H9 (cell line): ENCODE results near the gene GRID1. TPM values are rescaled to one million over a fixed set of nuclear protein-coding genes. Genes with fewer than 3 reads are reported as not detected.
"Not testable (repeated sequence)": the region's sequence is repeated elsewhere in the genome, so short reads cannot be mapped to it uniquely, and the experiment has no call there.

Experiments
- DNase-seq: peaks from one replicate; pipeline ENCODE4 v3.0.0-alpha.2; 2017
- H2AFZ ChIP-seq: one replicate; pipeline ENCODE4 v1.6.1; 2013; ENCODE audit warnings: mild to moderate bottlenecking, low read length, control low read depth, moderate library complexity
- H2AK5ac ChIP-seq: 2 replicates; pipeline ENCODE4 v1.6.1; 2013; ENCODE audit warnings: low read length, control low read depth, mixed read lengths; ENCODE audit not compliant: insufficient read length
- H2BK120ac ChIP-seq: one replicate; pipeline ENCODE4 v1.6.1; 2013; ENCODE audit warnings: low read depth, mild to moderate bottlenecking, low read length, control low read depth, inconsistent platforms; ENCODE audit not compliant: poor library complexity, severe bottlenecking
- H2BK12ac ChIP-seq: 2 replicates; pipeline ENCODE4 v1.6.1; 2013; ENCODE audit warnings: low read length, control low read depth, mixed read lengths, low read depth; ENCODE audit not compliant: insufficient read length
- H2BK15ac ChIP-seq: 2 replicates; pipeline ENCODE4 v1.6.1; 2013; ENCODE audit warnings: low read depth, low read length, control low read depth
- H2BK20ac ChIP-seq: one replicate; pipeline ENCODE4 v1.6.1; 2013; ENCODE audit warnings: low read depth, mild to moderate bottlenecking, low read length, control low read depth, inconsistent platforms; ENCODE audit not compliant: poor library complexity, severe bottlenecking
- H2BK5ac ChIP-seq: 2 replicates; pipeline ENCODE4 v1.6.1; 2013; ENCODE audit warnings: low read length, control low read depth, mixed read lengths; ENCODE audit not compliant: insufficient read length
- H3K14ac ChIP-seq: 2 replicates; pipeline ENCODE4 v1.6.1; 2013; ENCODE audit warnings: low read length, control low read depth; ENCODE audit not compliant: insufficient read depth
- H3K18ac ChIP-seq: 2 replicates; pipeline ENCODE4 v1.6.1; 2013; ENCODE audit warnings: low read depth, mild to moderate bottlenecking, mixed read lengths, low read length, control low read depth; ENCODE audit not compliant: insufficient read length
- H3K23ac ChIP-seq: 2 replicates; pipeline ENCODE4 v1.6.1; 2013; ENCODE audit warnings: low read length, control low read depth, mixed read lengths, low read depth; ENCODE audit not compliant: insufficient read length
- H3K23me2 ChIP-seq: 2 replicates; pipeline ENCODE4 v1.6.1; 2013; ENCODE audit warnings: low read depth, mild to moderate bottlenecking, mixed read lengths, low read length, control low read depth; ENCODE audit not compliant: insufficient read length, poor library complexity, severe bottlenecking
- H3K27ac ChIP-seq: 2 replicates; pipeline ENCODE4 v1.5.1; 2013; ENCODE audit warnings: low read length, control low read depth, mixed read lengths, low read depth; ENCODE audit not compliant: insufficient read length
- H3K27me3 ChIP-seq: 2 replicates; pipeline ENCODE4 v1.6.1; 2013; ENCODE audit warnings: low read length, control low read depth, inconsistent platforms; ENCODE audit not compliant: insufficient read depth
- H3K4ac ChIP-seq: 2 replicates; pipeline ENCODE4 v1.6.1; 2013; ENCODE audit warnings: low read depth, mild to moderate bottlenecking, control low read depth, inconsistent platforms, low read length, moderate library complexity
- H3K4me1 ChIP-seq: 2 replicates; pipeline ENCODE4 v1.6.1; 2013; ENCODE audit warnings: low read length, control low read depth, inconsistent platforms; ENCODE audit not compliant: insufficient read depth
- H3K4me2 ChIP-seq: 2 replicates; pipeline ENCODE4 v1.6.1; 2013; ENCODE audit warnings: low read length, control low read depth, mixed read lengths; ENCODE audit not compliant: insufficient read length, insufficient read depth
- H3K56ac ChIP-seq: 2 replicates; pipeline ENCODE4 v1.6.1; 2013; ENCODE audit warnings: low read depth, mild to moderate bottlenecking, mixed read lengths, low read length, control low read depth; ENCODE audit not compliant: insufficient read length
- H3K79me1 ChIP-seq: 2 replicates; pipeline ENCODE4 v1.6.1; 2013; ENCODE audit warnings: low read depth, mild to moderate bottlenecking, moderate library complexity, low read length, control low read depth, inconsistent platforms; ENCODE audit not compliant: insufficient read depth, poor library complexity, severe bottlenecking
- H3K79me2 ChIP-seq: 2 replicates; pipeline ENCODE4 v1.6.1; 2013; ENCODE audit warnings: low read length, control low read depth, inconsistent platforms; ENCODE audit not compliant: insufficient read depth
- H3K9ac ChIP-seq: 2 replicates; pipeline ENCODE4 v1.6.1; 2013; ENCODE audit warnings: low read length, control low read depth, mixed read lengths; ENCODE audit not compliant: insufficient read length; ENCODE audit errors: extremely low read depth
- H3K9me3 ChIP-seq: one replicate; pipeline ENCODE4 v1.6.1; 2013; ENCODE audit warnings: low read depth, low read length, inconsistent platforms; ENCODE audit not compliant: control insufficient read depth
- H3T11ph ChIP-seq: one replicate; pipeline ENCODE4 v1.6.1; 2013; ENCODE audit warnings: mild to moderate bottlenecking, low read length, control low read depth, inconsistent platforms
- H4K20me1 ChIP-seq: one replicate; pipeline ENCODE4 v1.6.1; 2013; ENCODE audit not compliant: control insufficient read depth, insufficient read length, insufficient read depth
- H4K5ac ChIP-seq: 2 replicates; pipeline ENCODE4 v1.6.1; 2013; ENCODE audit warnings: low read depth, mild to moderate bottlenecking, mixed read lengths, low read length, control low read depth; ENCODE audit not compliant: insufficient read length
- H4K8ac ChIP-seq: replicated peaks from 2 replicates; pipeline ENCODE4 v1.6.1; 2013; ENCODE audit warnings: low read length, control low read depth, mixed read lengths, low read depth; ENCODE audit not compliant: insufficient read length
- H4K91ac ChIP-seq: 2 replicates; pipeline ENCODE4 v1.6.1; 2013; ENCODE audit warnings: low read depth, mild to moderate bottlenecking, moderate library complexity, mixed read lengths, low read length, control low read depth; ENCODE audit not compliant: insufficient read length
- H3K27ac Mint-ChIP-seq, 3 experiments: 2 replicates in 2 of 3; 3 replicates in 1 of 3; pipeline ENCODE4 v1.8.0; 2020 to 2021; ENCODE audit warnings: mixed read lengths in 3 of 3, mild to moderate bottlenecking in 1 of 3, moderate library complexity in 1 of 3
- H3K27me3 Mint-ChIP-seq: 2 replicates; pipeline ENCODE4 v1.8.0; 2021; ENCODE audit warnings: low read depth, mild to moderate bottlenecking, moderate library complexity, mixed read lengths
- H3K36me3 Mint-ChIP-seq, 3 experiments: 2 replicates in 2 of 3; 3 replicates in 1 of 3; pipeline ENCODE4 v1.8.0; 2020 to 2021; ENCODE audit warnings: low read depth in 3 of 3, mixed read lengths in 3 of 3; ENCODE audit not compliant: insufficient read depth in 1 of 3
- H3K4me1 Mint-ChIP-seq, 2 experiments: 2 replicates each; pipeline ENCODE4 v1.8.0; 2020; ENCODE audit warnings: mixed read lengths in 2 of 2
- H3K4me3 Mint-ChIP-seq, 2 experiments: 2 replicates in 1 of 2; 3 replicates in 1 of 2; pipeline ENCODE4 v1.8.0; 2020 to 2021; ENCODE audit warnings: mild to moderate bottlenecking in 2 of 2, mixed read lengths in 2 of 2, moderate library complexity in 1 of 2
- H3K9me3 Mint-ChIP-seq, 2 experiments: 2 replicates in 1 of 2; 3 replicates in 1 of 2; pipeline ENCODE4 v1.8.0; 2020; ENCODE audit warnings: mild to moderate bottlenecking in 2 of 2, mixed read lengths in 2 of 2, moderate library complexity in 1 of 2
- CTCF ChIP-seq: fragments of 200-600 bp; sonication (generic); conservative IDR thresholded peaks from 3 replicates; pipeline ENCODE4 v1.8.0; 2021; ENCODE audit warnings: antibody characterized with exemption, mild to moderate bottlenecking
- WGBS: extraction: QIAGEN DNeasy Blood & Tissue Kit; methylation state at CpG from one replicate; pipeline ENCODE4 v1.1.7; 2013; ENCODE audit warnings: missing lambda C conversion rate, low lambda C conversion rate, mixed read lengths; ENCODE audit not compliant: insufficient read length; ENCODE audit errors: extremely low coverage; 5-methylcytosine and 5-hydroxymethylcytosine counted together
- total RNA-seq: library from RNA; stranded (reverse); gene quantifications from 2 replicates; pipeline ENCODE4 v1.2.1, GENCODE V29; 2021

GRID1 gene
- total RNA-seq, 1 experiment from 2014 or later = 0.35 TPM

DNA sequence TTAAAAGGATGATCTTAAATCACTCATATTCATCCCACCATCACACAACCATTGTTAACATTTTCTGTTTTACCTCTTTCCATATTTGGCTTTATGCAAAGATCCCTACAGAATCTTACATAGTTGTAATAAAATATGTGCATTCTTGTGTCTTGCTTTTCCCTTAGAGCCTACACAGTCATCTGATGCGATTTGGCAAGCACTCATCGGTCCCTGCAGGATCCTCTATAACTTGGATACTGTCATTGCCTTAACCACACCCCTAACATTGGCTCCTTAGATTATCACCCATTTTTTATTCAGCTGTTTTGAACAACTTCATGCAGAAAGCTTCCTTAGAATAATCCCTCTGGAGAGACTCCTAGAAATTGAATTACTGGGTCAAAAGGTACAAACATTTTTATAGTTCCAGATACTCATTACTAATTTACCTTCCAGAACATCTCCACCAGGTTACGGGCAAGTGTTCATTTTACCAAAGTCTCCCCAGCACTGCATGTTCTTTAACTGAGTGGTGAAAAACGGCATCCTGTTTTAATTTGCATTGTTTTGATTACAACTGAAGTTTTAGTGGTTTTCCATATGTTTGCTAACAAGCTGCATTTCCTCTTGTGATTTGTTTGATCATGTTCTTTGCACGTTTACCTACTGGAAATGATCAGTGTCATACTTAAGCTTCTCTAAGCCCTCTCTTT is 268.3 kb downstream of the GRID1 start:
- no peak overlapping the region for H3K27ac ChIP-seq
- TF ChIP-seq CTCF = no peak
- H3K4me2 ChIP-seq = no peak overlapping the region
- H2BK20ac ChIP-seq = no peak overlapping the region
- no peaks in the 10 kb centered on the region for H3K27me3 Mint-ChIP-seq
- no peak for DNase-seq
- no peak overlapping the region for H2BK15ac ChIP-seq
- H2BK120ac ChIP-seq = no peak overlapping the region
- no peaks in the 10 kb centered on the region; a peak in 1 of 5 replicates for H3K9me3 Mint-ChIP-seq
- no peaks in the 10 kb centered on the region for H3K9me3 ChIP-seq
- no peak overlapping the region for H3K27ac Mint-ChIP-seq
- no peak overlapping the region for H2BK12ac ChIP-seq
- no peak overlapping the region for H3K4ac ChIP-seq
- H3K79me2 ChIP-seq = no peaks in the 10 kb centered on the region
- no peak overlapping the region for H3K14ac ChIP-seq
- no peak overlapping the region for H2BK5ac ChIP-seq
- H3K36me3 Mint-ChIP-seq = no peaks in the 10 kb centered on the region
- H2AFZ ChIP-seq = no peak overlapping the region
- H3K27me3 ChIP-seq = no peaks in the 10 kb centered on the region
- H3K4me1 ChIP-seq = no peaks in the 10 kb centered on the region
- no peak overlapping the region for H4K91ac ChIP-seq
- H3K79me1 ChIP-seq = no peaks in the 10 kb centered on the region
- no CpG with 5 or more reads among the region's 5 CpGs for WGBS
- H3T11ph ChIP-seq = no peak overlapping the region
- no peak overlapping the region for H2AK5ac ChIP-seq
- no peaks in the 10 kb centered on the region for H4K20me1 ChIP-seq
- H4K8ac ChIP-seq = no peak overlapping the region
- H4K5ac ChIP-seq = no peak overlapping the region
- H3K56ac ChIP-seq = no peak overlapping the region
- no peak overlapping the region for H3K23ac ChIP-seq
- no peak overlapping the region for H3K18ac ChIP-seq
- H3K4me1 Mint-ChIP-seq = no peaks in the 10 kb centered on the region
- H3K23me2 ChIP-seq = no peaks in the 10 kb centered on the region
- no peak overlapping the region for H3K9ac ChIP-seq
- no peak overlapping the region for H3K4me3 Mint-ChIP-seq

DNA sequence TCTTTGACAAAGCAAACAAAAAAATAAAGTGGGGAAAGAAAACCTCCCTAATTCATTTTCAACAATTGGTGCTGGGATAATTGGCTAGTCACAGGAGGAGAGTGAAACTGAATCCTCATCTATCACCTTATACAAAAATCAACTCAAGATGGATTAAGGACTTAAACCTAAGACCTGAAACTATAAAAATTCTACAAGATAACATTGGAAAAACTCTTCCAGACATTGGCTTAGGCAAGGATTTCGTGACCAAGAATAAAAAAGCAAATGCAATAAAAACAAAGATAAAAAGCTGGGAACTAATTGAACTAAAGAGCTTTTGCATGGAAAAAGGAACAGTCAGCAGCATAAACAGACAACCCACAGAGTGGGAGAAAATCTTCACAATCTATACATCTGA is 271.5 kb downstream of the GRID1 start:
- not testable (repeated sequence) for H4K8ac ChIP-seq, H3K56ac ChIP-seq, H3K79me1 ChIP-seq, H2BK12ac ChIP-seq, H2BK5ac ChIP-seq, H2BK120ac ChIP-seq, H3K4me2 ChIP-seq, H3K27me3 ChIP-seq, H2BK20ac ChIP-seq, H3K4me1 ChIP-seq, H4K20me1 ChIP-seq, H3K23me2 ChIP-seq, H3K9me3 Mint-ChIP-seq, H2AFZ ChIP-seq, H3K27me3 Mint-ChIP-seq, H3K9ac ChIP-seq, H3K18ac ChIP-seq, H3K4me3 Mint-ChIP-seq, H2AK5ac ChIP-seq, H3K9me3 ChIP-seq, H3K36me3 Mint-ChIP-seq, H3K4ac ChIP-seq, H3K23ac ChIP-seq, H3K27ac ChIP-seq, H4K91ac ChIP-seq, H4K5ac ChIP-seq, H3T11ph ChIP-seq, H2BK15ac ChIP-seq, DNase-seq, H3K14ac ChIP-seq, H3K79me2 ChIP-seq, H3K27ac Mint-ChIP-seq
- no CpG with 5 or more reads among the region's 1 CpG for WGBS
- H3K4me1 Mint-ChIP-seq = peaks cover 9 to 12% of the 10 kb centered on the region in 2 experiments
